ENCODE data around the gene ZNF514.

GRCh38 chr2:95106081-95106480, 53.6 kb downstream of the ZNF514 start:
- TF ChIP-seq CTCF (IDR thresholded peaks at IDR 0.05; ENCODE audit: insufficient read depth, low read depth, low read length), result no peak
- TF ChIP-seq EZH2 (IDR thresholded peaks at IDR 0.05; ENCODE audit: insufficient read depth, low read length), result no peak
